Activated CD8-positive, alpha-beta memory T cell treated with anti-CD3 and anti-CD28 coated beads for 24 hours (primary cell): ENCODE data around the gene TRIM50.
"Not testable (repeated sequence)": the region's sequence is repeated elsewhere in the genome, so short reads cannot be mapped to it uniquely, and the experiment has no call there.

Source experiments
- DNase-seq: peaks from one replicate; pipeline ENCODE4 v3.0.0-alpha.2; 2020

Gene TRIM50

GRCh38 chr7:73349763-73350162 is 21.9 kb upstream of the TRIM50 start:
- no peak for DNase-seq

- no peak for DNase-seq
Measured at GRCh38 chr7:73345951-73346350, 18.1 kb upstream of the TRIM50 start.

GRCh38 chr7:73345538-73345937 is 17.7 kb upstream of the TRIM50 start:
- DNase-seq: no peak

- DNase-seq: no peak
Measured at GRCh38 chr7:73343671-73344380, 15.9 kb upstream of the TRIM50 start.

- DNase-seq: no peak
Measured at GRCh38 chr7:73342645-73343044, 14.8 kb upstream of the TRIM50 start.

- DNase-seq: no peak
Measured at GRCh38 chr7:73341877-73342276, 14.0 kb upstream of the TRIM50 start.

GRCh38 chr7:73340514-73340913 is 12.6 kb upstream of the TRIM50 start:
- DNase-seq: no peak

- no peak for DNase-seq
Measured at GRCh38 chr7:73338321-73338720, 10.4 kb upstream of the TRIM50 start.

- DNase-seq: no peak
Measured at GRCh38 chr7:73332447-73332846, 4.6 kb upstream of the TRIM50 start.

- DNase-seq: no peak
Measured at GRCh38 chr7:73330772-73331171, 2.9 kb upstream of the TRIM50 start.

- no peak for DNase-seq
Measured at GRCh38 chr7:73329861-73330581, 2.1 kb upstream of the TRIM50 start.

GRCh38 chr7:73328696-73329095 is 814 bp upstream of the TRIM50 start:
- DNase-seq: no peak

- not testable (repeated sequence) for DNase-seq
Measured at GRCh38 chr7:73327449-73327848, 433 bp downstream of the TRIM50 start.

- DNase-seq: not testable (repeated sequence)
Measured at GRCh38 chr7:73325424-73325823, 2.5 kb downstream of the TRIM50 start.

GRCh38 chr7:73324081-73324845 is 3.6 kb downstream of the TRIM50 start:
- DNase-seq: peak; percentile 78

- DNase-seq: not testable (repeated sequence)
Measured at GRCh38 chr7:73323434-73324080, 4.3 kb downstream of the TRIM50 start.

GRCh38 chr7:73320009-73320408 is 7.9 kb downstream of the TRIM50 start:
- DNase-seq: not testable (repeated sequence)

- DNase-seq: not testable (repeated sequence)
Measured at GRCh38 chr7:73319541-73319940, 8.3 kb downstream of the TRIM50 start.

GRCh38 chr7:73318656-73319204 is 9.2 kb downstream of the TRIM50 start:
- not testable (repeated sequence) for DNase-seq

GRCh38 chr7:73316521-73316920 is 11.4 kb downstream of the TRIM50 start:
- no peak for DNase-seq

GRCh38 chr7:73314271-73314670 is 13.6 kb downstream of the TRIM50 start:
- DNase-seq: no peak

GRCh38 chr7:73313521-73313906 is 14.4 kb downstream of the TRIM50 start:
- DNase-seq: no peak
